LNCAP (cell line): ENCODE measurements around the gene DYNLL2.

Experiments
- CTCF ChIP-seq: fragments of 450-650 bp; IDR thresholded peaks from 2 replicates; pipeline ENCODE4 v1.5.1; 2017; ENCODE audit warnings: mild to moderate bottlenecking

Gene DYNLL2

GRCh38 chr17:58091024-58091567 lies 7.9 kb downstream of the DYNLL2 start:
- TF ChIP-seq CTCF, result no peak

GRCh38 chr17:58092101-58092796 lies 9.0 kb downstream of the DYNLL2 start:
- no peak for TF ChIP-seq CTCF

GRCh38 chr17:58092797-58093385 lies 9.7 kb downstream of the DYNLL2 start:
- no peak for TF ChIP-seq CTCF

- no peak for TF ChIP-seq CTCF
Observed at GRCh38 chr17:58094118-58094517, 10.9 kb downstream of the DYNLL2 start.

GRCh38 chr17:58096892-58097291 lies 13.7 kb downstream of the DYNLL2 start:
- TF ChIP-seq CTCF, result no peak

- TF ChIP-seq CTCF, result no peak
Observed at GRCh38 chr17:58097384-58098088, 14.3 kb downstream of the DYNLL2 start.

- no peak for TF ChIP-seq CTCF
Observed at GRCh38 chr17:58100506-58100905, 17.3 kb downstream of the DYNLL2 start.
